Activated CD4-positive, alpha-beta T cell treated with anti-CD3 and anti-CD28 coated beads, Interleukin-10, Interleukin-2, amounts not matched to agents 100 ng/mL and 50 ng/mL, durations not matched to agents 16 hours and 8 hours (primary cell): ENCODE data around the gene MYOZ2.
"Not testable (repeated sequence)": the region's sequence is repeated elsewhere in the genome, so short reads cannot be mapped to it uniquely, and the experiment has no call there.

Experiments used
- DNase-seq: peaks from one replicate; pipeline ENCODE4 v3.0.0-alpha.2; 2020

MYOZ2 gene

DNA sequence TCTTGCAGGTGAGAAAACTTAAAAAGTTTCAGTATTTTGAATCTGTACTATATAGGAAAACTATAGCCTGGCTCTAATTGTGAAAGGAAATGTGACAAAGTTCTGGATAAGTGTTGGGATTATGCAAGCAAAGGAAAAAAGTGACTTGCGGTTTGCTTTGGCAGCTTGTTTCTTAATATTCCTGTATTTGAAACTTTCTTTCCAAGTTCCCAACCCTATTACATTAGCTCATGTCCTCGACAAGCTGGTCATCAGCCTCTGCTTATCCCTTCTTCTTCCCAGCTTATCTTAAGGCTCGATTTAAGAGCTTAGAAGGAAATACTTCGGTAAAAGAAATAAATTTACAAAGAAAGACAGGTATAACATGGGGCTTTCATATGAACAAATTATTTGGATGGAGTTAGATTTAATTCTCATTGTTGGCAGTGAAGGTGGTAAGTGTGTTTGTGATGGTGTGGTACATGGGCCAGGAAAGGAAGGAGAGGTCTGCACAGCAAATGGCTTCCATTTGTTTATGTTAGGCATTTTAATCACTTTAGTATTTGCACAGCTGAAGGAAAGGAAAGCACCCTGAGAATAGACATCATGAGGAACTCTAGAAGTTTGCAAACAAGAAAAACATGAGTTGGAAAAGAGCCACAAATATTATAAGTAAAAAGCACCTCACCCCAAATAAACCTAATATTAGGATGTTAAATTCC lies 5.1 kb upstream of the MYOZ2 start:
- no peak for DNase-seq

DNA sequence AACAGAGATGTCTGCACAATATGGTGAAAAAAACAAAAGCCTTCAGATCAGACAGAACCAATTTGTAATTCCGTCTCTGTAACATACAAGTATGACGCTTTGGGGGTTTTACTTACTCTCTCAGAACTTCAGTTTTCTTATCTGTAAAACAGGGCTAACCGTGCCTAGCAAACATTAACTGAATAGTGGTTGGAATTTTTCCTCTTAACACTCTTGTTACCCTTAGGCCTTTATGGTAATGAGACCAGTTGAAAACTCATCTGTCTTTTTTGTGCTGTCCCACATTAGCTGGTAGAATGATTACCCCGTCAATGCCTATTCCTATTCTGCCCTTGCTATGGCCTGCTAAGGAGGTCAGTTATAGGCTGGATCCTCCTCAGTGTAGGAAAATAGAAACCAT lies 4.5 kb upstream of the MYOZ2 start:
- no peak for DNase-seq

DNA sequence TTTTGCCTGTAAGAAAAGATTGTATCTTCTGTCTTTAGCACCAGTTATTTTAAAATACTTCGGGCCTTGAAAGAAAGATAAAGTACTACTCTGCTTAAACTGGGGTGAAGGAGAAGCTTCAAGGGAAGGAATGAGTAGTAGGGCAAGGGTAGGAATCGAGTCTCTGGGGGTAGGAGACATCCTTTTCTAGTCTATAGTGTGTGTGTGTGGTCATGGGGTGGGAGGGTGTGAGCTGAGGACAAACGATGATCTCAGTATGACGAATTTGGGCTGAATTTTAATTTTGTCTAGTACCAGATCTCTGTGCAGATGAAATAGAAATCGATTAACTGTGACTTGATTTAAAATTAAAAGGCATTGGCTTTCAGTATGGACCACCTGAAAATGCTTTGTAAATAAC lies 3.3 kb upstream of the MYOZ2 start:
- DNase-seq: no peak

DNA sequence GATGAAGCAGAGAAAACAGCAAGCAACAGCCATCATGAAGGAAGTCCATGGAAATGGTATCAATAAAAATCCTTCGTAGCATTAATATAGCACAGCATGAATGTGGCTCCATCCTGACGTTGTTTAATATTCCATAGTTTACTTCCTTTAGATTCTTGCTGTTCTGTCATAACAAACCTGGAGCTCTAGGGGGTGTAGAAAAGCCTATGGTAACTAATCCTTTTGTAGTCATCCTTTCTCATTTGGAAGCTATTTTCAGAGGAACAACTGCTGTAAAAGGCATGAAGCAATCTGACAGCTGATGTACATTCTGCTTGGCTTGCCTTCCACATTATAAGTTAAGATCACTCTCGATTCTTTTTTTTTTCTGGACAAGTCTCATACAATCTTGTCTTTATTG lies 914 bp downstream of the MYOZ2 start:
- no peak for DNase-seq

DNA sequence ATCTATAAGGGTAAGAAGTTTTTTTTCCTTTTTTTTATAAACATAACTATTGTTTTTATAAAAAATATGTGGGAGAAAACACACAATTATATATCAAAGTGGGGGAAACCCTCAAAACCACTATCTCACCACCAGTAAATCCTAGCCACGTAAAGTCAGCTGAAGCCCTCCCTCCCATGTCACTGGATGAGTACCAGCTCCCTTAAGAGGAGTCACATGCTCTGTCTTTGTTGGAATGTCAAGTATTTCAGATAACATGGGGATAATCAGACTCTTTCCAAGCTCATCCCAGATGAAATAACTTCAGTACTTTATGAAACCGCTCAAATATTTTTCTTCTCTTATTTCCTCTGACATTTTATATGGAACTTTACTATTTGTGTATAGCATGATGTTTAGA lies 2.4 kb downstream of the MYOZ2 start:
- no peak for DNase-seq

DNA sequence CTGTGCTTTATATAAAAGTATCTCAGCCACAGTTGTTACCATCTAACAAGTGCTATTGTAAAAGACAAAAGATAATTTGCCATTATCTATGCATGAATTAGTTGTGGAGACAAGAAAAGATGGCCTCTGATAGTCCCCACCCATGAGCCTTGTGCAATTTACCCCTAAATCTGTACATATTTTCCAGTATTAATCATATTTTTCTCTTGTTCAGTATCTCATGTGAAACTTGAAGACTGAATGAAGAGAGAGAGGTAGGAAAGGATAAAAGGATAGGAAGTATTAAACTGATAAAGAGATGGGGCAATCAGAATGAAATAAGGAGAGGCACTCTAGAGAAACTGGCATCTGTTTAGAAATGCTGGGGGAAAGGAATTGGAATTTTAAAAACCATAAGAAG lies 3.7 kb downstream of the MYOZ2 start:
- DNase-seq: no peak

DNA sequence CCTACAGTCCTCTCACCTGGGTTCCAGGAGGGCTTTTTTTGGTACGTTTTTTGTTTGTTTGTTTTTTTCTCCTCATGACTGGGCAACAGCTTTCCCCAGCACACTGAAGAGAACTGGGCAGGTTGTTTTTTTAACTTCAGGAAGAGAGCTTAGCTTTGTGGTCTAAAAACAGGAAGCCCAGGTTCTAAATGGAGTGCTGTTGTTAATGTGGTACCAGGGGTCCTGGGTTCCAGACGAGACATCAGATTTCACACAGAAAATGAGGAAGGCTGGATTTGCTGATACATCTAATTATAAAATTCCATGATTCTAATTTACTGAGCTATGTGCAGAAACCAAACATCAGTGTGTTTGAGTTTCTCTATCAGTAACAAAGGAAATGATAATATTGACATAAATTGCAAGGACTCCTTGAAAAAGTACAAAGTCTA lies 4.2 kb downstream of the MYOZ2 start:
- no peak for DNase-seq

DNA sequence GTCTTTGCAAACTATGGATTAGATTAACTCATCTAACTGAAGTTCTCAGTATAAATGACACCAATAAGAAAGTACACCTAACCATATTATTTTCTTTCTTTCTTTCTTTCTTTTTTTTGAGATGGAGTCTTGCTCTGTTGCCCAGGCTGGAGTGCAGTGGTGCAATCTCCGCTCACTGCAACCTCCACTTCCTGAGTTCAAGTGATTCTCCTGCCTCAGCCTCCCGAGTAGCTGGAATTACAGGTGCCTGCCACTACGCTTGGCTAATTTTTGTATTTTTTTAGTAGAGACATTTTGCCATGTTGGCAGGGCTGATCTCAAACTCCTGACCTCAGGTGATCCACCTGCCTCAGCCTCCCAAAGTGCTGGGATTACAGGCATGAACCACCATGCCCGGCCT lies 5.7 kb downstream of the MYOZ2 start:
- not testable (repeated sequence) for DNase-seq

DNA sequence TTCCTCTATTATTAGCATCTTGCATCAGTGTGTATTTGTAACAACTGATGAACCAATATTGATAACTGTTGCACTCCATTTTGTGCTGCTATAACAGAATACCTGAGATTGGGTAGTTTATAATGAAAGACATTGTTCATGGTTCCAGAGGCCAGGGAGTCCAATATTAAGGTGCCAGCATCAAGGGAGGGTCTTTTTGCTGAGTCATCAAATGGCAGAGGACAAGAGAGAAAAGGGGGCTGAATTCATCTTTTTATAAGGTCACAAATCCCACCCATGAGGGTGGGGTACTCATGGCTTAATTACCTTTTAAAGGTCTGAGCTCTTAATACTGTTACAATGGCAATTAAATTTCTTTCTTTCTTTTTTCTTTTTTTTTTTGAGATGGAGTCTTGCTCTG lies 7.2 kb downstream of the MYOZ2 start:
- DNase-seq: no peak

DNA sequence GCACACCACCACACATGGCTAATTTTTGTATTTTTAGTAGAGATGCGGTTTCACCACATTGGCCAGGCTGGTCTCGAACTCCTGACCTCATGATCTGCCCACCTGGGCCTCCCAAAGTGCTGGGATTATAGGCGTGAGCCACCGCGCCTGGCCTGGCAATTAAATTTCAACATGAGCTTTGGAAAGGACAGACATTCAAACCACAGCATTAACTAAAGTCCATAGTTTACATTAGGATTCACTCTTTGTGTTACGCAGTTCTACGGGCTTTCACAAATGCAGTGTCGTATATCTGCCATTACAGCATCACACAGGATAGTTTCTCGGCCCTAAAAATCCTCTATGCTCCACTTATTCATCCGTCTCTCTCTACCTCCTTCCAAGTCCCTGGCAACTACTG lies 7.7 kb downstream of the MYOZ2 start:
- not testable (repeated sequence) for DNase-seq

DNA sequence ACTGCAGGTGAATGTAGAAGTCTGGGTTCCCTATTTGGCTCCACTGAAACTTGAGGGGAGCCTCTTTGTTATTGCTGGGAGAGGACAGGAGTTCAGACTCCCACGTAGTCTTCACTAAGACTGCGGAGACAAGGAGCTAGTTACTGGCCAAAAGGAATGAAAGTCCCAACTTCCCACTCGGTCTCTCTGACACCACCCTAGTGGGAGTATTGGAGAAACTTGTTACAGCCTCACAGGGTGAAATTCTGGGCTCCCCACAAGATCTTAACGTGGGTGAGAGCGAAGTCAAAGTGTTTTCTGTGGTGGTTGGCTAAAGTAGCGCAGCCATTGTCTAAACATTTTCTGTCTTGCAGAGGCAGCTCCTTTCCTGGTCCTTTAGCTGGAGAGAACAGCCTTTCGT lies 13.5 kb downstream of the MYOZ2 start:
- DNase-seq: no peak

DNA sequence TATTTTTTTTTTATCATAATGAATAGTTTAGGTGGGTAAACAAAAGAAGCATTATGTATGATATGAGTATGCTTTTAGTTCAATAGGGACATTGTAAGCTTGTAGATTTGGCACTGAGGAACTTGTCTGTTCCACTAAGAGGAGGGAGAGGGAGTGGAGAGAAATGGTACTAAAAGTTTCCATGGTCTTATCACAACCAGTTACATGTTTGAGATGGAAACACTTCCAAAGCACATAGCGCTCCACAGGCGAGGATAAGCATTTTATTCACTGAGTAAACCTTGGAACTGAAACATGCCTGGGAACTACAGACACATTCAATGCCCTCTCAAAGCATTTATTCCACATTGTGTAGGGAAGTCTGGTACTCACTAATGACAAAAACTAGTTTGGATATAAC lies 15.5 kb downstream of the MYOZ2 start:
- DNase-seq: no peak

DNA sequence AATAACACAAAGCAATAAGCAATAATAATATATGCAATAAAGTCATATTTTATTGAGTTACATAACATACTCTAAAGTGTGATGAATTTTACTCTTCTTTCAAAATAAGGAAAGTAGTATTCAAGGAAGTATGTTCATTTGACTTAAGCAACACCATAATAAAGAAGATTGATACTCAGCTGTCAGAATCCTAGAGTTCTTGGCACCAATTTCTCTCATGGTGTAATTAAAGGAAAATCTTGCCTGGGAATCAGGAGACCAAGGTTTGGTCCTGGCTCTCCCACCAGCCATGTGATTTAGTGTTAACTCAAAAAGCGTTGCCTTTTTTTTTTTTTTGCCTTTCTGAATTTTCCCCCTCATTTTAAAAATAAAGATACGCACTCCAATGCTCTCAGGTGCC lies 17.1 kb downstream of the MYOZ2 start:
- DNase-seq: no peak

DNA sequence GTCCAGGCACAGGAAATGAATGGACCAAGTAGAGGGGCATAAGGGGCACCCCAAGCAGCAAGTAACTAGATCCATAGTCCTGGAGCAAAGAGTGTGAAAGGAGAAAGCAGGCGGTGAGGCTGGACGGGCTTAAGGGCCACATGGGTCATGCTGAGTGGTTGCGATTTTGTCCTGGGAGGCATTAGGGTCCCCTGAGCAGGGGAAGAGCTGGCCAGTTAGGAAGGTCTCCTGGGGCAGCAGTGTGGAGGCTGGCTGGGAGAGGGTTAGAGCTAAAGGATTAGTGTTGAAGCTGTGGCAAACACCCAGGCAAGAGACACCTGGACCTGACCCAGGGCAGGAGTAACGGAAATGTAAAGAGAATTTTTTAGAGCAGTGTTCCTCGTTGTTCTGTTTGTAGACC lies 26.5 kb downstream of the MYOZ2 start:
- no peak for DNase-seq

DNA sequence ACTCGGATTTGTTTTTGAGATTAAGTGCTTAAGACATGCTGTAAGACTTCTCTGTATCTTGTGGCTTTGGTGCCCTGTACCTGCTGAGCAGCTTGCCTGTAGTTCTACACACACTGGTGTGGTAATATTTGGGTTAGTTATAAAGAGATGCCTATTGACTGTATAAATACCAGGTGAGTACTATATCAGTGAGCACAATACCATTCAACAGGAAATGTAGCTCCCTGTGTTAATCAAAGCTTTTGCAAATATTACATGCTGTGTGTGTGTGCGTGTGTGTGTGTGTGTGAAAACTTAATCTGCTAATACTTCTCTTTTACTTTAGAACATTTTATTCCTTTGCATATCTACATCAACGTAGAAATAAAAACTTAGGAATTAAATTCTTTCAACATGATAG lies 30.1 kb downstream of the MYOZ2 start:
- DNase-seq: no peak

DNA sequence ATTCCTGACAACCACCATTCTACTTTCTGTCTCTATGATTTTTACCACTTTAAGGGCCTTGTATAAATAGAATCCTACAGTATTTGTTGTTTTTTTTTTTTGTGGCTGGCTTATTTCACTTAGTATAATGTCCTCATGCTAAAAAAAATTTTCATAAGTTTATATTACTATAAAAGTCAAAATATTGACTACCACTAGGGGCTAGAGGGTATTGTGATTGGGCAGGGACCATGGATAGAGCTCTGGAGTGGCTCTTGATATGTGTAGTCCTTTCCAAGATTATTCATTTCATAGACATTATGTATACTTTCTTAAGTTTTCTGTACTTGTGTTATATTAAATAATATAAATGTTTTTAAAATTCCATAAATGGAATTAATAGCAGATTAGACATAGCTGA lies 34.6 kb downstream of the MYOZ2 start:
- DNase-seq: no peak

DNA sequence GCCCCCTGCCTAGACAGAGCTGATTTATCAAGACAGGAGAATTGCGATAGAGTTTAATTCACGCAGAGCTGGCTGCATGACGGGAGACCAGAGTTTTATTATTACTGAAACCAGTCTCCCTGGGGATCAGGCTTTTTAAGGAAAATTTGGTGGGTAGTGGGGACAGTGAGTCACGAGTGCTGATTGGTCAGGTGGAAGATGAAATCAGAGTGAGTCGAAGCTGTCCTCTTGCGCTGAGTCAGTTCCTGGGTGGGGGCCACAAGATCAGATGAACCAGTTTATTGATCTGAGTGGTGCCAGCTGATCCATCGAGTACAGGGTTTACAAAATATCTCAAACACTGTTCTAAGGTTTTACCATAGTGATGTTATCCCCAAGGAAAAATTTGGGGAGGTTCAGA lies 36.6 kb downstream of the MYOZ2 start:
- peak; percentile 47 for DNase-seq

DNA sequence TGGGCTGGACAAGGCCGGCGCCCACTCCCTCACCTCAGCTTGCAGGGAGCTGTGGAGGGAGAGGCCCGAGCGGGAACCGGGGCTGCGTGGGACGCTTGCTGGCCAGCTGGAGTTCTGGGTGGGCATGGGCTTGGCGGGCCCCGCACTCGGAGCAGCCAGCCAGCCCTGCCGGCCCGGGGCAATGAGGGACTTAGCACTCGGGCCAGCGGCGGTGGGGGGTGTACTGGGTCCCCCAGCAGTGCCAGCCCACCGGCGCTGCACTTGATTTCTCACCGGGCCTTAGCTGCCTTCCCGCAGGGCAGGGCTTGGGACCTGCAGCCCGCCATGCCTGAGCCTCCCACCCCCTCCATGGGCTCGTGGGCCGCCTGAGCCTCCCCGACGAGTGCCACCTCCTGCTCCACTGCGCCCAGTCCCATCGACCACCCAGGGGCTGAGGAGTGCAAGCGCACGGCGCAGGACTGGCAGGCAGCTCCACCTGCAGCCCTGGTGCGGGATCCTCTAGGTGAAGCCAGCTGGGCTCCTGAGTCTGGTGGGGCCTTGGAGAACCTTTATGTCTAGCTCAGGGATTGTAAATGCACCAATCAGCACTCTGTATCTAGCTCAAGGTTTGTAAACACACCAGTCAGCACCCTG lies 38.2 kb downstream of the MYOZ2 start:
- DNase-seq: not testable (repeated sequence)

DNA sequence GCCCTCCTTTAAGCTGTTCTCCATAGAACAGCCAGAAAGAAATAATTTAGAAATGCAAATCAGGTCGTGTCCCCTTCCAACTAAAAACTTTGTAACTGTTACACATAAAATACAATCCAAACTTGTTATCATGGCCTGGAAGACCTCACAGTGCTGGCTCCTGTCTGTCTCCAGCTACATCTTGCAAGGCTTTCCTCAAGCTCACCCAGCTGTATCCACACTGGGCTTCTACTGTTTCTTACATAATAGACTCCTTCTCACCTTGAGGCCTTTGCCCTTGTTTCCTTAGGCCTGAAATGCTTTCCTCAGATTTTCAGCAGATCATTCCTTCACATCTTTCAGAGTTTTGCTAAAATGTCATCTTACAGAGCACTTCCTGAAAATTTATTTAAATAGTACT lies 43.4 kb downstream of the MYOZ2 start:
- DNase-seq: no peak

DNA sequence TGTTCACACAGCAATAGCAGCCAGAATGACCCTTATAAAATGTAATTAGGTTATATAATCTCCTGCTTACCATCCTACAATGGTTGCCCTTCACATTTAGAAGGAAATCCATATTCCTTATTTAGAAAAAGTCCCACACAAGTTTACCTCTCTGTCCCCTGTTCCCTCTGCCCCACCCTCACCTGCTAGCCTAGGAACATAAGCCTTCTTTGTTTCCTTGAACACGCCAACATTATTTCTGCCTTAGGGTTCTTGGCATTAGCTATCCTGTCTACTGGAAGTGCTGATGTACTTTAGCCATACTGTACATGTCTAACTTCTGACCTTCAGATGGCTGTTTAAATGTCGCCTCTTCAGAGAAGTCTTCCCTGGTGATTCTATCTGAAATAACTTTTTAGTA lies 48.5 kb downstream of the MYOZ2 start:
- no peak for DNase-seq

DNA sequence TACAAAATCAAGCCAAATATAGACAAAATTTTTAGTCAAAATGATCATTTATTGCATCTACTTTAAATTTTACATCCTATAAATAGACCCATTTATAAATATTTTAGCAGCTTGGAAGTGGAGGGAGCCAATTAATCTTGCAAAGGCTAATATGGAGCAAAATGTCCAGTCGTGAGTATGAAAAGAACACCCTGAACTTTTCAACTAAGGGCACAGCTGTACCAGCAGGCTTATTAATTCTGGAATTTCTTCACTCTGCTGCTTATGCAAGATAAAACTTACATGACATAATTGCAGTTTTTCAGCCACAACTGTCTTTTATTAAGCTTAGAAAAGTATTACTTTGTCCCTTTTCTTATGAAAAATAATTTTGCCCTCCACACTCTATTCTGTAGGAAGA lies 54.0 kb downstream of the MYOZ2 start:
- DNase-seq: no peak

DNA sequence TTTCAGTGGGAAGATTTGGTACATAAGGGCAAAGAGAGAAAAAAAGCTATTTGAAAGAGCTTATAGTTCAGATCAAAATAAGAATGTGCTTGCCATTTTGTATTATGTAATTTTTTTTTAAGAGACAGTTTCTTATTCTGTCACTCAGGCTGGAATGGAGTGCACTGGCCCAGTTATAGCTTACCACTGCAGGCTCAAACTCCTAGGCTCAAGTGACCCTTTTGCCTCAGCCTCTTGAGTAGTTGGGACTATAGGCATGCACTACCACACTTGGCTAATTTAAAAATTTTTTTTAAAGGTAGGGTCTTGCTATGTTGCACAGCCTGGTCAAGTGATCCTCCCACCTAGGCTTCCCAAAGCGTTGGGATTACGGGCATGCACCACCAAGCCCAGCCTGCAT lies 54.7 kb downstream of the MYOZ2 start:
- no peak for DNase-seq

DNA sequence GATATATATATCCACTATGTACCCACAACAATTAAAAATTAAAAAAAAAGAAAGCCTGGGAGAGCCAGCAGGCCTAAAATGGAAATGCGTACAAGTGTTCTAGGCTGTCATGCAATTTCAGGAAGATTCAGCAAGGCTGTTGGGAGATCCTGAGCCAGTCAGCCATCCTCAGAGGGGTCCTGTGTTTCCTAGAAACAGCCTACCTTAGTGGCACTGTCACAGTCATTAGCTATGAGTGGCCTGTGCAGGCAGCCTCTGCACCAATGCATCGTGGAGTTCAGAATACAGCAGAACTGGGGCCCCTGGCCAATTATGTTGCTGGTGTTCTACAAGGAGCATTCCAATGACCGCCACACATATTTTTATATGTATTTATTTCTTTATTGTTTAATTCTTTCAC lies 55.9 kb downstream of the MYOZ2 start:
- no peak for DNase-seq

DNA sequence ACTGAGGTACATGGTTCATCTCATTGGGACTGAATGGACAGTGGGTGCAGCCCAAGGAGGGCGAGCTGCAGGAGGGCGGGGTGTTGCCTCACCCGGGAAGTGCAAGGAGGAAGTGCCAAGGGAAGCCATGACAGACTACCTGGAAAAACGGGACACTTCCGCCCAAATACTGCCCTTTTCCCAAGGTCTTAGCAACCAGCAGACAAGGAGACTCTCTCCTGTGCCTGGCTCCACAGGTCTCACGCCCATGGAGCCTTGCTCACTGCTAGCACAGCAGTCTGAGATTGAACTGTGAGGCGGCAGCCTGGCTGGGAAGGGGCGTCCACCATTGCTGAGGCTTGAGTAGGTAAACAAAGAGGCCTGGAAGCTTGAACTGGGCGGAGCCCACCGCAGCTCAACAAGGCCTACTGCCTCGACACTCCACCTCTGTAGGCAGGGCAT lies 62.2 kb downstream of the MYOZ2 start:
- DNase-seq: no peak

DNA sequence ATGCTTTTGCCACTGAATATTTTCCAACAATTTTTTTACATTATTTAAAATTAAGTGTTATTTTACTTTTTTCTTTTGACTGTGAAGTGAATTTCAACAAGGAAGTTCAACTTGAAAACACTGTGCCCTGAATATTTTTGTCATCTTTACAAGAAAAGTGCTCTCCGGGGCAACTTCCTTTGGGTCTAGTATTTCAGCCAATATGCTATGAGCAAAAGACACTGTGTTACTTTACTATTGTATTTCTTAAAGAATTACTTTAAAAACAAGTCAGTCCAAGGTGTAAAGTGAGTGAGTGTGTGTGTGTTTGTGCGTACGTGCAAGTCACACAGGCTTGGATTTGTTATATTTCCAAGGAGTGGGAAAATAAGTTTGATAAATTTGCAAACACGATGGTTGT lies 69.3 kb downstream of the MYOZ2 start:
- no peak for DNase-seq
